K562 (cell line): ENCODE measurements around the gene LAMTOR4. TPM values are rescaled to one million over a fixed set of nuclear protein-coding genes. Genes with fewer than 3 reads are reported as not detected.

Source experiments
- ELF1 ChIP-seq: fragments of 200-800 bp; sonication (Bioruptor generic); IDR thresholded peaks from 2 replicates; pipeline ENCODE4 v1.6.1; 2016; ENCODE audit warnings: missing genetic modification characterization, missing compliant biosample characterization
- HLTF ChIP-seq: fragments of 450-650 bp; IDR thresholded peaks from 2 replicates; pipeline ENCODE4 v1.6.1; 2016
- HMGN3 ChIP-seq: IDR thresholded peaks from 2 replicates; pipeline ENCODE4 v1.6.1; 2011; ENCODE audit warnings: borderline replicate concordance, low read depth, mild to moderate bottlenecking, mixed read lengths, low read length; ENCODE audit not compliant: insufficient read length; ENCODE audit errors: extremely low read depth
- NFE2L1 ChIP-seq: fragments of 450-650 bp; IDR thresholded peaks from 2 replicates; pipeline ENCODE4 v1.6.1; 2016; ENCODE audit warnings: missing genetic modification characterization, low read depth, mild to moderate bottlenecking, missing compliant biosample characterization, moderate library complexity, borderline replicate concordance
- NR2C1 ChIP-seq, 2 experiments: fragments of 450-650 bp; IDR thresholded peaks; 2 replicates each; pipeline ENCODE4 v1.6.1; 2017; ENCODE audit warnings: mild to moderate bottlenecking in 2 of 2, antibody characterized with exemption in 1 of 2, inconsistent platforms in 1 of 2, missing compliant biosample characterization in 1 of 2, missing genetic modification characterization in 1 of 2
- POLR2A ChIP-seq: fragments of 450-650 bp; conservative IDR thresholded peaks from 2 replicates; pipeline ENCODE4 v1.6.1; 2016
- POLR2G ChIP-seq: fragments of 200-400 bp; formaldehyde crosslinking; IDR thresholded peaks from 2 replicates; pipeline ENCODE4 v1.6.1; 2017; ENCODE audit warnings: low read depth, mild to moderate bottlenecking, antibody characterized with exemption, low read length, moderate library complexity
- PRPF4 ChIP-seq: fragments of 200-400 bp; formaldehyde crosslinking; IDR thresholded peaks from one replicate; pipeline ENCODE4 v1.6.1; 2017; ENCODE audit warnings: low read length, low read depth, mild to moderate bottlenecking; ENCODE audit not compliant: insufficient read depth, poor library complexity, severe bottlenecking
- RBM25 ChIP-seq: fragments of 200-400 bp; formaldehyde crosslinking; IDR thresholded peaks from 2 replicates; pipeline ENCODE4 v1.6.1; 2018; ENCODE audit warnings: low read length, low read depth, moderate library complexity; ENCODE audit not compliant: severe bottlenecking
- RCOR1 ChIP-seq, 2 experiments: IDR thresholded peaks; 2 replicates each; pipeline ENCODE4 v1.6.1; 2012; ENCODE audit warnings: low read depth in 2 of 2, low read length in 2 of 2, borderline replicate concordance in 1 of 2, improper control_type of control experiment in 1 of 2
- RFX5 ChIP-seq: IDR thresholded peaks from 2 replicates; pipeline ENCODE4 v1.6.1; 2011; ENCODE audit warnings: low read depth, mild to moderate bottlenecking, improper control_type of control experiment, low read length
- SNIP1 ChIP-seq: fragments of 450-650 bp; IDR thresholded peaks from 2 replicates; pipeline ENCODE4 v1.7.1; 2017; ENCODE audit warnings: low read depth, mild to moderate bottlenecking
- TAF7 ChIP-seq: fragments of 450-650 bp; IDR thresholded peaks from 2 replicates; pipeline ENCODE4 v1.6.1; 2016; ENCODE audit warnings: missing genetic modification characterization, missing compliant biosample characterization
- THRAP3 ChIP-seq: fragments of 450-650 bp; IDR thresholded peaks from 2 replicates; pipeline ENCODE4 v1.6.1; 2016; ENCODE audit warnings: mild to moderate bottlenecking, inconsistent platforms, borderline replicate concordance
- XRCC5 ChIP-seq: fragments of 200-400 bp; formaldehyde crosslinking; IDR thresholded peaks from 2 replicates; pipeline ENCODE4 v1.6.1; 2017; ENCODE audit warnings: low read depth, mild to moderate bottlenecking, low read length
- ZNF174 ChIP-seq: fragments of 250-450 bp; sonication (Bioruptor Pico); IDR thresholded peaks from 2 replicates; pipeline ENCODE4 v1.4.0; 2020; ENCODE audit warnings: mild to moderate bottlenecking
- ZNF282 ChIP-seq: sonication (generic); formaldehyde crosslinking; IDR thresholded peaks from 2 replicates; pipeline ENCODE4 v1.8.1; 2023; ENCODE audit warnings: missing genetic modification reagents
- ZNF316 ChIP-seq: fragments of 450-650 bp; IDR thresholded peaks from 2 replicates; pipeline ENCODE4 v1.6.1; 2016
- ZNF408 ChIP-seq: fragments of 250-450 bp; sonication (Bioruptor Pico); IDR thresholded peaks from 2 replicates; pipeline ENCODE4 v1.4.0; 2020; ENCODE audit warnings: low read depth, mild to moderate bottlenecking, moderate library complexity
- ZNF511 ChIP-seq: sonication (generic); formaldehyde crosslinking; IDR thresholded peaks from 2 replicates; pipeline ENCODE4 v1.8.0; 2022; ENCODE audit warnings: mild to moderate bottlenecking, missing genetic modification reagents
- ZNF561 ChIP-seq: fragments of 450-650 bp; formaldehyde crosslinking; conservative IDR thresholded peaks from 2 replicates; pipeline ENCODE4 v1.4.0; 2020; ENCODE audit warnings: mild to moderate bottlenecking, moderate library complexity
- ZNF778 ChIP-seq: fragments of 450-650 bp; formaldehyde crosslinking; IDR thresholded peaks from 2 replicates; pipeline ENCODE4 v1.4.0; 2020; ENCODE audit warnings: mild to moderate bottlenecking, moderate library complexity
- polyA plus RNA-seq, 8 experiments: library from polyadenylated mRNA; depleted of rRNA in 4 of 8; stranded (reverse) in 5 of 8; unstranded in 3 of 8; fragments of >200 nt; fragmentation: Nextera tagmentation in 2 of 8; fragmentation: Illumina TruSeq in 1 of 8; extraction: Ambion mirVana in 2 of 8; extraction: Trizol in 1 of 8; gene quantifications; 2 replicates each; pipeline versions ENCODE4 v1.2.1 to v1.2.3, GENCODE V29; 2011 to 2014; ENCODE audit warnings: inconsistent platforms in 1 of 8, missing spikeins in 1 of 8
- total RNA-seq, 7 experiments: library from RNA; depleted of rRNA in 6 of 7; stranded (reverse); fragments of >200 nt in 6 of 7; fragmentation: Illumina TruSeq in 2 of 7; extraction: Trizol in 2 of 7; gene quantifications; 2 replicates each; pipeline versions ENCODE4 v1.2.1 to v1.2.3, GENCODE V29; 2011 to 2021; ENCODE audit warnings: low replicate concordance in 1 of 7
- TF ChIP-seq, protein P1 (sequence below): sonication (generic); formaldehyde crosslinking; IDR thresholded peaks from 2 replicates; pipeline ENCODE4 v1.8.0; 2022; ENCODE audit warnings: missing genetic modification reagents, mild to moderate bottlenecking, moderate library complexity, borderline replicate concordance
- TF ChIP-seq, protein P2 (sequence below), 2 experiments: IDR thresholded peaks in 1 of 2; conservative IDR thresholded peaks in 1 of 2; 2 replicates each; pipeline ENCODE4 v1.6.1; 2016; ENCODE audit warnings: low read depth in 2 of 2, mild to moderate bottlenecking in 1 of 2, missing compliant biosample characterization in 1 of 2, missing genetic modification characterization in 1 of 2, moderate library complexity in 1 of 2

LAMTOR4 gene
- total and polyA plus RNA-seq, 9 of the 15 experiments (the other 6 are each of a cell fraction or from before 2014, with no cell fraction given), result 79.6 to 314 (median 195) TPM

GRCh38 chr7:100159099-100159623 lies 10.4 kb downstream of the LAMTOR4 start (continued):
- TF ChIP-seq RFX5 (no peak), ZNF316 (peak; percentile 35; the same call in 1 of the 2 replicates), NR2C1 (IDR thresholded peaks at IDR 0.05) (0 out of 2 replicates have a peak, but pooled peaks have one; percentile 18), NR2C1 (tag; IDR thresholded peaks at IDR 0.05) (no peak), THRAP3 (no peak), POLR2A (no peak), ELF1 (tag) (no peak), POLR2G (no peak), HMGN3 (no peak), NFE2L1 (tag) (no peak), ZNF778 (CRISPR knock-in tag) (no peak), TAF7 (tag) (no peak; the same call in 1 of the 2 replicates), ZNF511 (CRISPR knock-in tag) (no peak), SNIP1 (no peak), ZNF561 (CRISPR knock-in tag) (no peak), RBM25 (no peak), ZNF174 (CRISPR knock-in tag) (no peak), ZNF408 (CRISPR knock-in tag) (no peak), XRCC5 (no peak), PRPF4 (no peak), RCOR1 (IDR thresholded peaks at IDR 0.05; ENCODE audit: borderline replicate concordance in 1 of 2, low read depth in 2 of 2, low read length in 2 of 2) (0 out of 4 replicates have a peak, but pooled peaks of 1 of the 2 experiments have one; percentile 10), ZNF282 (CRISPR knock-in tag) (no peak), HLTF (0 out of 2 replicates have a peak, but pooled peaks have one; percentile 0)
- TF ChIP-seq, protein P1, sequence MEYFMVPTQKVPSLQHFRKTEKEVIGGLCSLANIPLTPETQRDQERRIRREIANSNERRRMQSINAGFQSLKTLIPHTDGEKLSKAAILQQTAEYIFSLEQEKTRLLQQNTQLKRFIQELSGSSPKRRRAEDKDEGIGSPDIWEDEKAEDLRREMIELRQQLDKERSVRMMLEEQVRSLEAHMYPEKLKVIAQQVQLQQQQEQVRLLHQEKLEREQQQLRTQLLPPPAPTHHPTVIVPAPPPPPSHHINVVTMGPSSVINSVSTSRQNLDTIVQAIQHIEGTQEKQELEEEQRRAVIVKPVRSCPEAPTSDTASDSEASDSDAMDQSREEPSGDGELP (CRISPR knock-in tag), result no peak
- TF ChIP-seq, protein P2, sequence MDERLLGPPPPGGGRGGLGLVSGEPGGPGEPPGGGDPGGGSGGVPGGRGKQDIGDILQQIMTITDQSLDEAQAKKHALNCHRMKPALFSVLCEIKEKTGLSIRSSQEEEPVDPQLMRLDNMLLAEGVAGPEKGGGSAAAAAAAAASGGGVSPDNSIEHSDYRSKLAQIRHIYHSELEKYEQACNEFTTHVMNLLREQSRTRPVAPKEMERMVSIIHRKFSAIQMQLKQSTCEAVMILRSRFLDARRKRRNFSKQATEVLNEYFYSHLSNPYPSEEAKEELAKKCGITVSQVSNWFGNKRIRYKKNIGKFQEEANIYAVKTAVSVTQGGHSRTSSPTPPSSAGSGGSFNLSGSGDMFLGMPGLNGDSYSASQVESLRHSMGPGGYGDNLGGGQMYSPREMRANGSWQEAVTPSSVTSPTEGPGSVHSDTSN (CRISPR knock-in tag; IDR thresholded peaks at IDR 0.05; ENCODE audit: low read depth), result no peak
- TF ChIP-seq, protein P2 (tag; conservative IDR thresholded peaks at IDR 0.05; ENCODE audit: low read depth), result peak; percentile 83
